ENCODE measurements around the gene TMEM235. TPM values are rescaled to one million over a fixed set of nuclear protein-coding genes. Genes with fewer than 3 reads are reported as not detected.

TMEM235 gene
- total RNA-seq, 1 donor from 2014 or later, result not detected

DNA sequence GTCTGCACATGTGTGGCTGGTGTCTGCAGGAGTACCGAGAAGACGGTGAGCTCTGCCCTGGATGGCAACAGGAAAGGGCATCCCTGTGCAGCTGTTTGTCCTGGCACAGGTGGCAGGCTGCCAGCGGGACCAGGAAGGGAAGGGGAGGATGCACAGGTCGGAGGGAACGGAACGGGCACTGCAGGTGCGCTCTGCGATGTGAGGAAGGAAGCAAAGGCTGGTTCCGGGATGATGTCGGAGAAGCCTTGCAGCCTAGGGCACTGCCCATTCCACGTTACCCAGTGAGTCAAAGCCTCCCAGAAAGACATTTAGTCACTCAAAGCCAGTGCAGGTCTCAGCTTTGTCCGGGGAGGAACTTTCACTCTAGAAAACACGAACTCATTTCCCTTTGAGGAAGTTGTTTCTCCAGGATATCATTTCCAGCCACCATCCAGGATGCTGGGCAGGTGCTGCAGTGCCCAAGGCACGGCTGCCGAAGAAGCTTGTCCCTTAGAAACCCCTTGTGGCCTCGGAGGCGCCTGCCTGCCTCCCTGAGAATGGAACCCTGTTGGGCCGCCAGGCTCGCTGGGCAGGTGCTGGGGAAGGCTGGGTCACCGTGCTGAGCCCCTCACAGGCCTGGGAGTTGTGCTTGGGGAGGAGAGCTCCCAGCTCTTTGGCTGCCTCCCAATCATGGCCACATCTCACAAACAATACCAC, 4.5 kb upstream of the TMEM235 start:
- TF ChIP-seq, protein P1, sequence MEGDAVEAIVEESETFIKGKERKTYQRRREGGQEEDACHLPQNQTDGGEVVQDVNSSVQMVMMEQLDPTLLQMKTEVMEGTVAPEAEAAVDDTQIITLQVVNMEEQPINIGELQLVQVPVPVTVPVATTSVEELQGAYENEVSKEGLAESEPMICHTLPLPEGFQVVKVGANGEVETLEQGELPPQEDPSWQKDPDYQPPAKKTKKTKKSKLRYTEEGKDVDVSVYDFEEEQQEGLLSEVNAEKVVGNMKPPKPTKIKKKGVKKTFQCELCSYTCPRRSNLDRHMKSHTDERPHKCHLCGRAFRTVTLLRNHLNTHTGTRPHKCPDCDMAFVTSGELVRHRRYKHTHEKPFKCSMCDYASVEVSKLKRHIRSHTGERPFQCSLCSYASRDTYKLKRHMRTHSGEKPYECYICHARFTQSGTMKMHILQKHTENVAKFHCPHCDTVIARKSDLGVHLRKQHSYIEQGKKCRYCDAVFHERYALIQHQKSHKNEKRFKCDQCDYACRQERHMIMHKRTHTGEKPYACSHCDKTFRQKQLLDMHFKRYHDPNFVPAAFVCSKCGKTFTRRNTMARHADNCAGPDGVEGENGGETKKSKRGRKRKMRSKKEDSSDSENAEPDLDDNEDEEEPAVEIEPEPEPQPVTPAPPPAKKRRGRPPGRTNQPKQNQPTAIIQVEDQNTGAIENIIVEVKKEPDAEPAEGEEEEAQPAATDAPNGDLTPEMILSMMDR (IDR thresholded peaks at IDR 0.05; ENCODE audit: insufficient read depth, low read length, poor library complexity, severe bottlenecking), result no peak
- Histone ChIP-seq H3K36me3 (ENCODE audit: control insufficient read depth, insufficient read depth, low read length) (no peaks in the 10 kb centered on the region), H3K4me3 (ENCODE audit: low read depth, low read length) (no peak overlapping the region), H3K27me3 (ENCODE audit: control insufficient read depth, insufficient read depth, low read length) (peaks cover 17% of the 10 kb centered on the region)
- no peak for DNase-seq (ENCODE audit: low read depth)

DNA sequence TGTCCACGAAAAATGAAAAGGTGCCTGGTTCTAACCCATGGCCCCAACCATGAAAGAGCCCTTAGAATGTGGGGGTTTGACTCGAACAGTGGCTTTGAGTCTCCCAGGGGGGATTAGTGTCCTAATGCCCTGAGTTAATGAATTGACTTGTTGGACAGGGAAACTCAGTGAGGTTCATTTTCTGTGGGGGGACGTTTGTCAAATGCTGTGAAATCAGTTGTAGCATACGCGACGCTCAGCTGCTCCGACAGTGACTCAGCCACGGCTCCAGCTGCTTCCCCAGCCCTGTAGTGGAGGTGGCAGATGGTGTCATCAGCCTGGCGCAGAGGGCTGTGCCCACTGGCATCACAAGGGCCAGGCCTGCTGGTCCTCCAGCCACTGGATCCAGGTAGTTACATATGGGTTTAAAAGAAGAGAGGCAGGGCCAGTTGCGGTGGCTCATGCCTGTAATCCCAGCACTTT, 3.9 kb upstream of the TMEM235 start:
- no peak for DNase-seq (ENCODE audit: low read depth)
- TF ChIP-seq, protein P1 (IDR thresholded peaks at IDR 0.05; ENCODE audit: insufficient read depth, low read length, poor library complexity, severe bottlenecking), result no peak
- peaks cover 22% of the 10 kb centered on the region for H3K27me3 ChIP-seq (ENCODE audit: control insufficient read depth, insufficient read depth, low read length)
- no peak overlapping the region for H3K4me3 ChIP-seq (ENCODE audit: low read depth, low read length)
- no peaks in the 10 kb centered on the region for H3K36me3 ChIP-seq (ENCODE audit: control insufficient read depth, insufficient read depth, low read length)

DNA sequence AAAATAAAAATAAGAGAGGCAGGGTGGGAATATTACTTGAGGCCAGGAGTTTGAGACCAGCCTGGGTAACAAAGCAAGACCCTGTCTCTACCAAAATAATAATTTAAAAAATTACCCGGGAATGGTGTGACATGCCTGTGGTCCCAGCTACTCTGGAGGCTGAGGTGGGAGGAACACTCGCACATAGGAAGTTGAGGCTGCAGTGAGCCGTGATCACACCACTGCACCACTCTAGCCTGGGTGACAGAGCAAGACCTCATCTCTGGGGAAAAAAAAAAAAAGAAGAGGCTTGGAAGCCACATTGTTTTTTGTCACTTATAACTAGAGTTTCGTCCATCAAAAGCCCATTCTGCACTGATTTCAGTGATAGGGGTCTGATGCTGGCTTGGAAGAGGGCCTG, 3.3 kb upstream of the TMEM235 start:
- Histone ChIP-seq H3K36me3 (ENCODE audit: control insufficient read depth, insufficient read depth, low read length) (no peaks in the 10 kb centered on the region), H3K27me3 (ENCODE audit: control insufficient read depth, insufficient read depth, low read length) (peaks cover 28% of the 10 kb centered on the region), H3K4me3 (ENCODE audit: low read depth, low read length) (no peak overlapping the region)
- DNase-seq (ENCODE audit: low read depth), result no peak
- TF ChIP-seq, protein P1 (IDR thresholded peaks at IDR 0.05; ENCODE audit: insufficient read depth, low read length, poor library complexity, severe bottlenecking), result no peak

DNA sequence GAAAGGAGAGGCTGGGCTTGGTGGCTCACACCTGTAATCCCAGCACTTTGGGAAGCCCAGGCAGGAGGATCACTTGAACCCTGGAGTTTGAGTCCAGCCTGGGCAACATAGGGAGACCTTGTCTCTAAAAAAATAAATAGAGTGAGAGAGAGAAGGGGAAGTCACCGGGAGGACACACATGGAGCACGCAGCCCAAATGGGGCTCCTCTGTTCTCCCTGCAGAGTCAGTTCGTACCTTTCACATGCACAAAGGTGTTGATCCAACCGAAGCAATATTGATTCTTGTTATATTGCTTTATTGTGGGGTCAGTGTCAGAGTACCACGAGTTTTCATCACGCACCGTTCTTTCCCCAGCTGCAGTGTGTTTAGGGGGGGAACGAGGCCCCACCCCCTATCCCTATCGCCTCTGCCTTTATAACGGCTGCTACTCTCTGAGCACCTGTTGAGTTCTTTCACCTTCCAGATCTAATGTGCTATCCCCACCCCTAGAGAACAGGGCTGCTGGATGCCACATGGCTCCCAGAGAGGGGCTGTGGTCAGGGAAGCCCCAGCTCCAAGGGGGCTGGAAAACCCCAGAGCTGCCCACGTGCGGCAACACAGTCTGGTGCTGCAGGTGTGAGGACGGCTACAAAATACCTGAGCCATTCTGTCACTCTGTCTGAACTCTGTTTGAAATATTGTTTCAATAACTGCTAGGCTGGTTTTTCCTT, 1.0 kb upstream of the TMEM235 start:
- Histone ChIP-seq H3K36me3 (ENCODE audit: control insufficient read depth, insufficient read depth, low read length) (no peaks in the 10 kb centered on the region), H3K4me3 (ENCODE audit: low read depth, low read length) (no peak overlapping the region), H3K27me3 (ENCODE audit: control insufficient read depth, insufficient read depth, low read length) (peaks cover 28% of the 10 kb centered on the region)
- DNase-seq (ENCODE audit: low read depth), result no peak
- TF ChIP-seq, protein P1 (IDR thresholded peaks at IDR 0.05; ENCODE audit: insufficient read depth, low read length, poor library complexity, severe bottlenecking), result no peak

DNA sequence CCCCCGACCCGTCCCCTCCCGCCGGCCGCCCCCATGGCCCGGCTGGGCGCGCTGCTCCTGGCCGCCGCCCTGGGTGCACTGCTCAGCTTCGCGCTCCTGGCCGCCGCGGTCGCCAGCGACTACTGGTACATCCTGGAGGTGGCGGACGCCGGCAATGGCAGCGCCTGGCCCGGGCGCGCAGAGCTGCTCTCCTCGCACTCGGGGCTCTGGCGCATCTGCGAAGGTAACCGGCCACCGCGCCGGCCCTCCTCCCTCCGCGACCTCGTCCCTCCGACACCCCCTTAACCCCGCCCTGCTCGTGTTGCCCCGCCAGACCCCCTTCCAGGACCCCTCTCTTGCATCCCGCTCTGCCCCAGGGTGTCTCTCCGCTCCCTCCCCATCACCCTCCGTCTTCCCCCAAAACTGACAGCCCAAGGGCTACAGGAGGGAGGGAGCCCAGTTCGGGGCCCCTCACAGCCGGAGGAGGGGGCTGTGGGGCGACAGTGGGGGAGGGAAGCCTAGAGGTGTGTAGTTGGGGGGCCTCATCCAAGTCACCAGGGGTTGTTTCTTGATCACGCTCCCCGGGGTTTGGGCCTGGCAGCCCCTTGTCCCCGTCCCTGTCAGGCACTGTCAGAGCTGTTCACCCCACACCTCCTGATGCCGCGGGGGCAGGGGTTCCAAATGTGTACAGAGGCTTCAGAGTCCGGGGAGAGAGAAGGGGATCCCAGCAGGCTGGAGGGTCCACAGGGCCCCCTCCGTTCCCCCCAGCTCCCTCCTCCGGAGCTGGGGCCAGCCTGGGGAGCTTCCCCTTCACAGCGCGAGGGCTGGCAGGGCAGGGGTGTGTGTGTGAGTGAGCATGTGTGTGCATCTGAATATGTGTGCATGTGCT, 794 bp downstream of the TMEM235 start:
- DNase-seq (ENCODE audit: low read depth), result no peak

More for the DNA sequence above, 794 bp downstream of the TMEM235 start:
- Histone ChIP-seq H3K4me3 (ENCODE audit: low read depth, low read length) (no peak overlapping the region), H3K36me3 (ENCODE audit: control insufficient read depth, insufficient read depth, low read length) (no peaks in the 10 kb centered on the region), H3K27me3 (ENCODE audit: control insufficient read depth, insufficient read depth, low read length) (peaks cover 28% of the 10 kb centered on the region)
- TF ChIP-seq, protein P1 (IDR thresholded peaks at IDR 0.05; ENCODE audit: insufficient read depth, low read length, poor library complexity, severe bottlenecking), result no peak

All from kidney epithelial cell (primary cell).